Sciatic nerve (tissue), 2 donors: ENCODE results near the gene GGCT. TPM values are rescaled to one million over a fixed set of nuclear protein-coding genes. Genes with fewer than 3 reads are reported as not detected.
A peak's percentile ranks its signal among the peaks of the same experiment; 100 is the strongest.
"Not testable (repeated sequence)": the region's sequence is repeated elsewhere in the genome, so short reads cannot be mapped to it uniquely, and the experiment has no call there.

ENCODE experiments used
- ATAC-seq: fragments of 200-7000 bp; cut with Tn5 transposase; one replicate; pipeline ENCODE4 v1.9.1; 2020; ENCODE audit warnings: mild to moderate bottlenecking, moderate library complexity
- DNase-seq: peaks from one replicate; pipeline ENCODE4 v3.0.0-alpha.2; 2020; ENCODE audit warnings: low spot score
- intact Hi-C: fragments of 100-400 bp; cut with DNase I; formaldehyde crosslinking; loops from one replicate; pipeline ENCODE4 v1.14.2; 2022
- total RNA-seq: library from RNA; stranded (reverse); fragmentation: NEBNext Ultra II Directional; extraction: Animal tissue kit (Norgen Biotek cat#: 25700); gene quantifications from one replicate; pipeline ENCODE4 v1.2.1, GENCODE V29; 2021
- donor health status: DM: no; HTN: no; CAD: no.
- donor health status: DM: no; HTN: no; CAD: no.

The GGCT gene
- 21.4 TPM for total RNA-seq

DNA sequence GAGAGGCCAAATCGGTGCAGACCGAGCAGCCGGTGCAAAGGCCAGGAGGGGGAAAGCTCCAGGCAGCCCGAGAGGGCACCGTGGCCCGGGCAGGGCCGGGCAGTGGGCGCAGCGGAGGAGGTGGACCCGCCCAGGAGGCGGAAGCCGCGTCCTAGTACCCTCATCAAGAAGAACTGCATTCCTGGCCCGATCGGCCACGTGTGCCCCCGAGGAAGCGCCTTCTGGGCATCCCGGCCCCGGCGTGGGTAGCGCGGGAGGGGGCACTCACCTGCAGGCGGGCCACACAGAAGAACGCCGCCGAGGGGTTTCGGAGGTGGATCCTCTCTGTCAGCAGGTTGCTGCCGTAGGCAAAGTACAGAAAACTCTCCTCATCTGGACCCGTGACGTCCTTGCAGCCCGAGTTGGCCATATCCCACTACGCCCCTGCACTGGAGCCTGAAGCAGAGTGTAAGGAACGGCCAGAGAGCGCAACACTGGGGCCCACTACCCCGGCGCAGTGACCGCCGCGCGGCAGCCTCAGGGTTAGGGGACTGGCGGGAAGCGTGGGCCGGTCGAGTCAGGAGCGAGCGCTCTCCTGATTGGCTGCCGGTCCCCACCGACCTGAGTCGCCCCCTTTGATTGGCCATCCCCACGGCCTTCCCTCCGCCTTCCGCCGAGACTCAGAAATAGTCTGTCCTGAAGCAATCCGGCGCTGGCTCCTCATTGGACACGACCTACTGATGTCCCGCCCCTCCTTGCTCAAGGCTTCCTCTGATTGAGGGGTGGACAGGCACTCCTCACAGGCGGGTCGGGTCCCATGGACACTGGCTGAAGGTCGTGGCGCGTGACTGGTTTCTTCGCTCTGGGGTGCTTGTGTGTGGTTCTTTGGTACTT, at the start of gene GGCT:
Gene GGCT, minus strand, starts transcription at position 529 of the 873 bp plus-strand sequence. Its CDS starts 120 bp downstream, at position 409.
- peak; percentile 99 for ATAC-seq
- DNase-seq = peak; percentile 99
- intact Hi-C loops = no loop called here

DNA sequence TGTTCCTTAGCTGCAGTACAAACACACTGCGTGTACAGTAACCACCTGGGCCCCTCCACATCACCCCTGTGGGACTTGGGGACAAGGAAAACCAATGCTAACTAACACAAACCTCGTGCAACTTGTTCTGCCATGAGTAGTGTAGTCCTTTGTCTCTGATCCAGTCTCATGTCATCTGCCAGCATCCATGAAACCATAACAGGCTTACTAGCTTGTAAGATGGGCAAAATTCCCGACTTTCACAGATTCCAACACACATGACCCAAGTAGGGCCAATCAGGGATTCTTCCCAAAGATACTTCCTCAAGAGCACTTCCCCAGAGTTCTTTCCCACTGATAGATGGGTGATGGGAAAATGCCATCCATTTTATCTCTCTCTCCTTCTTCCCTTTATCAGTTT, 48.9 kb upstream of the GGCT start:
- no peak for ATAC-seq
- intact Hi-C loops = no loop called here
- no peak for DNase-seq

GRCh38 chr7:30553141-30553540, 48.5 kb upstream of the GGCT start:
- intact Hi-C loops = no loop called here
- no peak for ATAC-seq
- no peak for DNase-seq

DNA sequence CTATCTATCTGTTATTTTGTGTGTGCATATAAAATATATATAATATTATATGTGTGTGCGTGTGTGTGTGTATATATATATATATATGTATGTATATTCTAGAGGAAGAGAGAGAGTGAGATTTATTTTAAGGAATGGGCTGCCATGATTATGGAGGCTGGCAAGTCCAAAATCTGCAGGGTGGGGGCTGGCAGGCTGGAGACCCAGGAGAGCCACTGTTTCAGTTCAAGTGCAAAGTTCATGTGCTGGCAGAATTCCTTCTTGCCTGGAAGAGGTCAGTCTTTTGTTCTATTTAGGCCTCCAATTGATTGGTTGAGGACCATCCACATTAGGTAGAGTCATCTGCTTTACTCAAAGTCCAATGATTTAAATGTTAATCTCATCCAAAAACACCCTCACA, 47.7 kb upstream of the GGCT start:
- no peak for DNase-seq
- intact Hi-C loops = no loop called here
- no peak for ATAC-seq

DNA sequence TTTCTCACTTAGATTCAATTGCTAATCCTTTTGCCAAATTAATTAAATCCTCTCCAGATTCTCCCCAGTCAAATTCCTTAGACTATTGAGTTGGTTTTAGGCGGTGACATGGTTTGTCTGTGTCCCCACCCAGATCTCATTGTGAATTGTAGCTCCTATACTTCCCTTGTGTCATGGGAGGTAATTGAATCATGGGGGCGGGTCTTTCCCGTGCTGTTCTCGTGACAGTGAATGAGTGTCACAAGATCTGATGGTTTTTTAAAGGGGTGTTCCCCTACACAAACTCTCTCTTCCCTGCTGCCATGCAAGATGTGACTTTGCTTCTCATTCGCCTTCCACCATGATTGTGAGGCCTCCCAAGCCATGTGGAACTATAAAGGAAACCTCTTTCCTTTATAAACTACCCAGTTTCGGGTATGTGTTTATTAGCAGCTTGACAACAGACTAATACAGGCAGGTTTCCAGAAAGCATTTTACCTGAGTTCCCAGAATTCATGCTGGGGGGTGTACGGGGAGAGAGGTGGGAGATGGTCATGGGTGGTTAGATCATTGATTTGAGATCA, 45.4 kb upstream of the GGCT start:
- no peak for ATAC-seq

DNA sequence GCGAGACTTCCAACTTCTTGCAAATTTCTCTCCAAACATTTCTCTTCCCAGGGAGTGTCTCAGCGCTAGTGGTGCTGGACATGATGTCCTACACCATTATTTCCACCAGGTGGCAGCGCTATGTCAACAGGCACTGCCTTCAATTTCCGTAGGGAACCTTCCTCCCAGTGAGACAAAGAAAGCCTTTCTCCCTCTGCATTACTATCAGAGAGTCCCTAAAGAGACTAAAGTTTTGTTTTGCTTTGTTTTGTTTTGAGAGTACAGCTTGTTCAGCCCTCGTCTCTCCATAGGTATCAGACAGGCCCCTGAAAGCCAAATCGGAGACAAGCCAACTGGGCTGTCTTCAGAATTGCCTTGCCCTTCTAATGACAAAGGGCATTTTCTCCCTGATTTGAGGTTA, 44.2 kb upstream of the GGCT start:
- ATAC-seq (peak; percentile 94), DNase-seq (peak; percentile 81)
- intact Hi-C loops = no loop called here

More for the DNA sequence above, 45.4 kb upstream of the GGCT start:
- no peak for DNase-seq
- intact Hi-C loops = no loop called here

DNA sequence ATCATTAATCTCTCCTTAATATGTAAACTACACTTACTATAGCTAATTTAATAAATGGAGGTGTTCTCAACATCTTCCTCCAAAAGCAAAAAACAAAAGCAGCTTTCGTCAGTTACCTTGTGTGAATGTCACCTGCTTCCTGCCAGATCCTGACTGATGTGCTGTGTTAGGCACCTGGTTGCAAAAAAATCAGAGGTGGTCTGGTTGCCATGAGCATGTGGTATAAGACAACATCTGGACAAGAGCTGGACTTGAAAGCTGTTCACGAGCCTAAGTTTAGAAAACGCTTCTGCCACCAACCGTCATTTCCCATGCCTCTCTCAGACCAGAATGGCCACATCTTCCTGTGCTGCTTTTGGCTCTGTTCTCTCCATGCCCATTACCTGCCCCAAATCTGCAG, 42.0 kb upstream of the GGCT start:
- DNase-seq (no peak), ATAC-seq (no peak)
- intact Hi-C loops = no loop called here

- intact Hi-C loops = no loop called here
- ATAC-seq = no peak
- DNase-seq = no peak
These were observed 41.3 kb upstream of the GGCT start for GRCh38 chr7:30545791-30546555.

GRCh38 chr7:30543813-30544525, 39.3 kb upstream of the GGCT start:
- intact Hi-C loops = no loop called here
- ATAC-seq (no peak), DNase-seq (no peak)

- DNase-seq, ATAC-seq, intact Hi-C loops: not testable (repeated sequence)
These were observed 38.5 kb upstream of the GGCT start for GRCh38 chr7:30543115-30543514.

DNA sequence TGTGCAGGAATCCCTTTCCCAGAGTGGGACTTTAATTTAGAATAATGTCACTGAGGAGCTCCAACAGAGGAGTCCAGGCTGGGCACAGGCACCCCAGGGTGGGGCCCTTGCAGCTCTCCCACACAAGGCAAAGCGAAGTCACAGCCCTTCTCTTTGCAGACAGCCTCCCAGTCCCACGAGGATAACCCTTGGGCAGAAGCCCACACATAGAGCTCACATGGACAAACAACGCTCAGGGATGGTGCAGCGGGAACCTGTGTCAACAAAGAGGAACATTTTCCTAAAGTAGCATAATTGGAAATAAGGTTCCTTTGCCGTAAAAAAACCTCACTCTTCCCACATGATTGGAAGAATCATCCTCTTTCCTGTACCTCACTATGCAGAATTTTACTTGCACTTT, 29.3 kb upstream of the GGCT start:
- ATAC-seq = peak; percentile 62
- intact Hi-C loops = no loop called here

DNA sequence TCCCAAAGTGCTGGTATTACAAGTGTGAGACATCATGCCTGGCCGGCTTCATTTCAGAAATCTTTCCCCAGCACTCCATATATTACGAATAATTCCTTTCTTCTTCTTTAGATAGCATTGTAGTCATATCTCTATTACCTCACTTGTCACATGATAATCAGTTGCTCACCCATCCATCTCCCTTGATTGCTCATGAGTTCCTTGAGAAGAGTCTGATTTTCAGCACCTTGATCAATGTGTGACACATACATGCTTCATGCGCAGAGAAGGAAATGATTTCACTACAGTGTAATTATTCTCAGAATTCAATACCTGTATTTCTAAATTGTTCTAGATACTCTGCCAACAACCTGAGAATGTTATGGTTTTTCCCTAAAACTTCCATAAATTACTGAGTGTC, 26.7 kb upstream of the GGCT start:
- ATAC-seq (no peak), DNase-seq (no peak)
- intact Hi-C loops = no loop called here

More for the DNA sequence above, 29.3 kb upstream of the GGCT start:
- no peak for DNase-seq

DNA sequence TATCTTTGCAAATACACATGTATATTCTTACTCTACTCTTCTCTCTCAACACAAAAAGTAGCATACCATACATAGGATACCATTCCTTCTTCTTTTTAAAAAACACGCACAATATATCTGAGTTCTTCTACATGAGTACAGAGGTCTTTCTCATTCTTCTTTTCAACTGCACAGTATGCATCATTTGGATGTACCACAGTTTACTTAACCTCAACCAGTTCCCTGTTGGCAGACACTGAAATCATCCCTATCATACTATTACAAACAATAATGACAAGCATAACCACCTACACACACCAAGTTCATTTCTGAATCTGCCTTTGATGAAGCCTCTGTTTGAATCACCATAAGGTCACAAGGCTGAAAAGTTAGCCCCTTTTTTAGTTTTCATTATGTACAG, 25.7 kb upstream of the GGCT start:
- DNase-seq (no peak), ATAC-seq (no peak)
- intact Hi-C loops = no loop called here

DNA sequence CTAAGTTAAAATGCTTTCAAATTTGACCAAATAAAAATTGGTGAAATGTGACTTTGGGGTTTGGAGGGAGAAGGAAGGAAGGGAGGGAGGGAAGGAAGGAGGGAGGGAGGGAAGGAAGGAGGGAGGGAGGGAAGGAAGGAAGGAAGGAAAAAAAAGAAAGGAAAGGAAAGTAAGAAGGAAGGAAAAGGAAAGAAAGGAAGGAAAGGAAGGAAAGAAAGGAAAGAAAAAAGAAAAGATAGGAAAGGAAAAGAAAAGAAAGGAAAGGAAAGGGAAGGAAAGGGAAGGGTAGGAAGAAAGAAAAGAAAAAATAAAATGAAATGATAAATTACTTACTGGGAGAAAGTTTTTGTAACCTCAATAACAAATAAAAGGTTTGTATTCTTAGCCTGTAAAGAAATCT, 24.1 kb upstream of the GGCT start:
- ATAC-seq (no peak), DNase-seq (no peak)
- intact Hi-C loops = no loop called here

DNA sequence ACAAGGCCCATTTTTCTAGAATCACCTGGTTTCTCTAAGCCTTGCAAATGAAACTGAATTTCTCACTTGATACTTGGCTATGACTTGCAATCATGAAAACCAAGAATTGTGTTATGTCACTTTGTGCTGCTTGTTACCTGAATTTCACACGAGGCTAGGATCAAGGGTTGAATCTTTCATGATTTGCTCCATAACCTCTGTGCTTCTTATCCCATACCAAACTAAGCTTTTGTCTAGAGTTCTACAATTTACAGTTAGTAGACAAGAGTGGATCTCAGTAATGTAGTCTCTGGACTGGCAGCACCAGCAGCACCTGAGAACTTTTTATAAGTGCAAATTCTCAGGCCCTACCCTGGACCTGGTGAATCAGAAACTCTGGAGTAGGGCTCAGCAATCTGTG, 22.7 kb upstream of the GGCT start:
- ATAC-seq, intact Hi-C loops, DNase-seq: not testable (repeated sequence)

DNA sequence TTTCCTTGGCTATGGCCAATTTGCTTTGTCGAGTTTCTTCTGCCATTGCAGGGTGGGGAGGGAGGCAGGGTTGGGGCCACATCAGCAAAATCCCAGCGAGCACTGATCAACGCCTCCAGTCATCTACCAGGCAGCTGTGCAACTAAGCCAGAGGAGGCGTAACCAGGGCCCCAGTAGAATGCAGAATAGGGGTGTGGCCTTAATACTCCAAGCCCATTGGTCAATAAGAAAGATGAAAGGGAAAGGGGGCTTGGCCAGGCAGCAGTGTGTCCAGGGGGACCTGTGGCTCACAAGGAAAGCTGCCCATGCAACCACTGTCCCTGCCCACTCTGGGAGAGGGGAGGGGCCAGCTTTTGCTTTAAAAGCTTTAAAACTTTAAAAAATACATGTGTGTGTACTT, 21.5 kb upstream of the GGCT start:
- ATAC-seq (no peak), DNase-seq (no peak)
- intact Hi-C loops = no loop called here

GRCh38 chr7:30525429-30525828, 20.8 kb upstream of the GGCT start:
- ATAC-seq (no peak), DNase-seq (no peak)
- intact Hi-C loops = no loop called here

GRCh38 chr7:30524545-30524944, 19.9 kb upstream of the GGCT start:
- DNase-seq (no peak), ATAC-seq (no peak)
- intact Hi-C loops = no loop called here

- no peak for DNase-seq
- no peak for ATAC-seq
- intact Hi-C loops = no loop called here
These were observed 18.8 kb upstream of the GGCT start for GRCh38 chr7:30523466-30523865.
